Aorta (tissue), 5 donors: ENCODE data around the gene MICALL1. TPM values are rescaled to one million over a fixed set of nuclear protein-coding genes. Genes with fewer than 3 reads are reported as not detected.

Experiments used
- ATAC-seq: fragments of 200-7000 bp; cut with Tn5 transposase; one replicate; pipeline ENCODE4 v1.9.1; 2022; ENCODE audit warnings: moderate library complexity; ENCODE audit not compliant: low FRiP score
- DNase-seq, 2 donors: peaks; one replicate each; pipeline ENCODE4 v3.0.0-alpha.2; 2020
- H3K27ac ChIP-seq, 2 donors: one replicate each; pipeline ENCODE4 v1.5.1; 2013; ENCODE audit warnings: low read length in 2 of 2, mild to moderate bottlenecking in 2 of 2, moderate library complexity in 2 of 2, control low read depth in 1 of 2, inconsistent platforms in 1 of 2, low read depth in 1 of 2
- H3K27me3 ChIP-seq, 2 donors: one replicate each; pipeline ENCODE4 v1.6.1; 2013; ENCODE audit warnings: control low read depth in 1 of 2, low read length in 1 of 2, mild to moderate bottlenecking in 1 of 2, moderate library complexity in 1 of 2; ENCODE audit not compliant: insufficient read depth in 2 of 2, control insufficient read depth in 1 of 2
- H3K36me3 ChIP-seq, 2 donors: one replicate each; pipeline ENCODE4 v1.6.1; 2013; ENCODE audit warnings: control low read depth in 1 of 2, low read length in 1 of 2, mild to moderate bottlenecking in 1 of 2; ENCODE audit not compliant: insufficient read depth in 2 of 2, control insufficient read depth in 1 of 2
- H3K4me1 ChIP-seq, 2 donors: one replicate each; pipeline ENCODE4 v1.6.1; 2013; ENCODE audit warnings: low read length in 2 of 2, control low read depth in 1 of 2, mild to moderate bottlenecking in 1 of 2, moderate library complexity in 1 of 2; ENCODE audit not compliant: insufficient read depth in 2 of 2, control insufficient read depth in 1 of 2
- H3K4me3 ChIP-seq, 2 donors: one replicate each; pipeline ENCODE4 v1.5.1; 2013; ENCODE audit warnings: low read length in 2 of 2, control low read depth in 1 of 2, mild to moderate bottlenecking in 1 of 2
- H3K9me3 ChIP-seq: one replicate; pipeline ENCODE4 v1.6.1; 2013; ENCODE audit warnings: mild to moderate bottlenecking, low read length; ENCODE audit not compliant: control insufficient read depth
- WGBS, 2 donors: extraction: QIAGEN DNeasy Blood & Tissue Kit; methylation state at CpG; one replicate each; pipeline ENCODE4 v1.1.7; 2013; 5-methylcytosine and 5-hydroxymethylcytosine counted together
- intact Hi-C, 2 donors: fragments of 100-400 bp; cut with DNase I; formaldehyde crosslinking; loops; one replicate each; pipeline versions ENCODE4 v1.14.2 to v1.15.0; 2022
- polyA plus RNA-seq, 2 donors: library from polyadenylated mRNA; stranded (reverse); fragments of 200-250 nt; gene quantifications; one replicate each; pipeline ENCODE4 v1.2.3, GENCODE V29; 2013
- total RNA-seq, 2 donors: library from RNA; stranded (reverse); fragmentation: NEBNext Ultra II Directional; extraction: Animal tissue kit (Norgen Biotek cat#: 25700); gene quantifications; one replicate each; pipeline ENCODE4 v1.2.1, GENCODE V29; 2021
- donor health status: healthy with polysubstance abuse.
- donor health status: Bipolar disorder and iron deficiency.
- donor health status: DM: no; HTN: no; CAD: no.
- donor health status: DM: no; HTN: no; CAD: no.
- donor health status: DM: yes; HTN: yes; CAD: no.

Gene MICALL1
- total and polyA plus RNA-seq, 4 donors: 7.0 to 39.3 (median 18.5) TPM

- Histone ChIP-seq H3K36me3 (peaks cover 0 to 2% of the 10 kb centered on the region in 2 donors), H3K27me3 (no peaks in the 10 kb centered on the region), H3K27ac (no peak overlapping the region), H3K4me3 (no peak overlapping the region), H3K4me1 (no peaks in the 10 kb centered on the region), H3K9me3 (no peaks in the 10 kb centered on the region)
- DNase-seq: no peak
- ATAC-seq: no peak
- intact Hi-C loops: no loop called here
- 81 to 85% methylated on average over 8 of the region's 8 CpGs for WGBS, 2 donors
These were observed 6.1 kb downstream of the MICALL1 start for GRCh38 chr22:37912171-37912570.

- no peaks in the 10 kb centered on the region for H3K4me1 ChIP-seq
- no peak for ATAC-seq
- no peak overlapping the region for H3K27ac ChIP-seq
These were observed 7.2 kb downstream of the MICALL1 start for GRCh38 chr22:37913233-37913721.

GRCh38 chr22:37916311-37916710, 10.2 kb downstream of the MICALL1 start:
- H3K27ac ChIP-seq: no peak overlapping the region

More at GRCh38 chr22:37913233-37913721, 7.2 kb downstream of the MICALL1 start:
- Histone ChIP-seq H3K9me3 (no peaks in the 10 kb centered on the region), H3K4me3 (no peak overlapping the region), H3K36me3 (peaks cover 0 to 5% of the 10 kb centered on the region in 2 donors), H3K27me3 (no peaks in the 10 kb centered on the region)
- intact Hi-C loops: no loop called here
- WGBS, 2 donors: 86 to 88% methylated on average over 7 of the region's 7 CpGs
- DNase-seq: no peak

GRCh38 chr22:37917874-37918548, 11.9 kb downstream of the MICALL1 start:
- intact Hi-C loops: no loop called here
- H3K4me1 ChIP-seq: no peaks in the 10 kb centered on the region
- H3K4me3 ChIP-seq: no peak overlapping the region
- H3K9me3 ChIP-seq: no peaks in the 10 kb centered on the region
- no peaks in the 10 kb centered on the region for H3K27me3 ChIP-seq
- DNase-seq (no peak), ATAC-seq (no peak)
- no peak overlapping the region for H3K27ac ChIP-seq
- peaks cover 0 to 13% of the 10 kb centered on the region in 2 donors for H3K36me3 ChIP-seq
- WGBS, 2 donors: 92 to 94% methylated on average over 4 of the region's 4 CpGs

More at GRCh38 chr22:37916311-37916710, 10.2 kb downstream of the MICALL1 start:
- 87% methylated on average over 5 of the region's 5 CpGs for WGBS, 2 donors
- H3K36me3 ChIP-seq: peaks cover 0 to 9% of the 10 kb centered on the region in 2 donors
- no peak overlapping the region for H3K4me3 ChIP-seq
- DNase-seq: no peak
- no peak for ATAC-seq
- no peaks in the 10 kb centered on the region for H3K4me1 ChIP-seq
- intact Hi-C loops: no loop called here
- no peaks in the 10 kb centered on the region for H3K9me3 ChIP-seq
- H3K27me3 ChIP-seq: no peaks in the 10 kb centered on the region

- ATAC-seq: no peak
- no peak overlapping the region for H3K4me3 ChIP-seq
- H3K4me1 ChIP-seq: no peaks in the 10 kb centered on the region
- H3K9me3 ChIP-seq: no peaks in the 10 kb centered on the region
- no peak overlapping the region for H3K27ac ChIP-seq
- H3K36me3 ChIP-seq: peaks cover 0 to 13% of the 10 kb centered on the region in 2 donors
- H3K27me3 ChIP-seq: no peaks in the 10 kb centered on the region
- no peak for DNase-seq
- intact Hi-C loops: no loop called here
- WGBS, 2 donors: 89 to 94% methylated on average over 24 to 25 of the region's 25 CpGs
These were observed 12.6 kb downstream of the MICALL1 start for GRCh38 chr22:37918580-37919270.

GRCh38 chr22:37920126-37920525, 14.0 kb downstream of the MICALL1 start:
- WGBS, 2 donors: 86 to 92% methylated on average over 5 of the region's 5 CpGs
- DNase-seq: no peak
- Histone ChIP-seq H3K9me3 (no peaks in the 10 kb centered on the region), H3K4me3 (no peak overlapping the region), H3K36me3 (peaks cover 0 to 15% of the 10 kb centered on the region in 2 donors), H3K4me1 (no peaks in the 10 kb centered on the region), H3K27ac (no peak overlapping the region), H3K27me3 (no peaks in the 10 kb centered on the region)
- intact Hi-C loops: no loop called here
- no peak for ATAC-seq

GRCh38 chr22:37922191-37922590, 16.1 kb downstream of the MICALL1 start:
- H3K4me1 ChIP-seq: no peaks in the 10 kb centered on the region
- intact Hi-C loops: no loop called here
- no peaks in the 10 kb centered on the region for H3K9me3 ChIP-seq
- 91 to 93% methylated on average over 11 of the region's 11 CpGs for WGBS, 2 donors
- ATAC-seq (no peak), DNase-seq (no peak)
- H3K4me3 ChIP-seq: no peak overlapping the region
- H3K27me3 ChIP-seq: no peaks in the 10 kb centered on the region
- H3K27ac ChIP-seq: no peak overlapping the region
- H3K36me3 ChIP-seq: peaks cover 0 to 17% of the 10 kb centered on the region in 2 donors

GRCh38 chr22:37923927-37924326, 17.8 kb downstream of the MICALL1 start:
- intact Hi-C loops: no loop called here
- Histone ChIP-seq H3K27me3 (no peaks in the 10 kb centered on the region), H3K4me3 (no peak overlapping the region), H3K9me3 (no peaks in the 10 kb centered on the region), H3K4me1 (no peaks in the 10 kb centered on the region), H3K36me3 (peaks cover 0 to 13% of the 10 kb centered on the region in 2 donors), H3K27ac (no peak overlapping the region)
- no peak for ATAC-seq
- 89 to 90% methylated on average over 4 of the region's 4 CpGs for WGBS, 2 donors
- no peak for DNase-seq
